Measurements from ENCODE around the gene TIMP3. TPM values are rescaled to one million over a fixed set of nuclear protein-coding genes. Genes with fewer than 3 reads are reported as not detected.

Gene TIMP3
- total RNA-seq, 4 donors from 2014 or later, result 566 to 898 (median 683) TPM

GRCh38 chr22:32859743-32860142 lies 58.2 kb downstream of the TIMP3 start:
- no peaks in the 10 kb centered on the region for H3K9me3 ChIP-seq
- intact Hi-C loops (cut with DNase I), result no loop called here
- TF ChIP-seq POLR2AphosphoS5 (IDR thresholded peaks at IDR 0.05), result peak; percentile 21 to 36
- TF ChIP-seq CTCF (IDR thresholded peaks at IDR 0.05), result no peak
- H3K4me3 ChIP-seq, result no peak overlapping the region
- H3K4me1 ChIP-seq, result peaks cover 13 to 18% (median 15%) of the 10 kb centered on the region in 4 donors
- peaks cover 60 to 79% (median 68%) of the 10 kb centered on the region in 4 donors for H3K36me3 ChIP-seq
- no peaks in the 10 kb centered on the region for H3K27me3 ChIP-seq
- no peak overlapping the region for H3K27ac ChIP-seq (replicated peaks in 1 of 4)
- 100% methylated on average over 1 of the region's 1 CpG for WGBS
- no peak for DNase-seq (ENCODE audit: extremely low spot score)

GRCh38 chr22:32861330-32861729 lies 59.8 kb downstream of the TIMP3 start:
- TF ChIP-seq POLR2A (IDR thresholded peaks at IDR 0.05; ENCODE audit: low read depth) (no peak), POLR2AphosphoS5 (IDR thresholded peaks at IDR 0.05) (peak in 1 of 2 donors; percentile 41), CTCF (IDR thresholded peaks at IDR 0.05) (no peak), EP300 (IDR thresholded peaks at IDR 0.05) (no peak)
- intact Hi-C loops (cut with DNase I), result no loop called here
- no peaks in the 10 kb centered on the region for H3K9me3 ChIP-seq
- WGBS, result 96% methylated on average over 5 of the region's 5 CpGs
- no peak for DNase-seq (ENCODE audit: extremely low spot score)
- peaks cover 0 to 6% (median 3%) of the 10 kb centered on the region in 4 donors for H3K4me1 ChIP-seq
- H3K27me3 ChIP-seq, result no peaks in the 10 kb centered on the region
- peaks cover 46 to 64% (median 59%) of the 10 kb centered on the region in 4 donors for H3K36me3 ChIP-seq
- no peak overlapping the region for H3K4me3 ChIP-seq
- no peak overlapping the region for H3K27ac ChIP-seq (replicated peaks in 1 of 4)

GRCh38 chr22:32862083-32862482 lies 60.6 kb downstream of the TIMP3 start:
- Histone ChIP-seq H3K27ac (replicated peaks in 1 of 4) (no peak overlapping the region), H3K36me3 (peaks cover 41 to 57% (median 54%) of the 10 kb centered on the region in 4 donors), H3K27me3 (no peaks in the 10 kb centered on the region), H3K4me3 (no peak overlapping the region), H3K4me1 (peaks cover 0 to 6% (median 3%) of the 10 kb centered on the region in 4 donors), H3K9me3 (no peaks in the 10 kb centered on the region)
- WGBS, result 98% methylated on average over 4 of the region's 4 CpGs
- TF ChIP-seq EP300 (IDR thresholded peaks at IDR 0.05) (no peak), CTCF (IDR thresholded peaks at IDR 0.05) (no peak), POLR2AphosphoS5 (IDR thresholded peaks at IDR 0.05) (no peak), POLR2A (IDR thresholded peaks at IDR 0.05; ENCODE audit: low read depth) (no peak)
- no peak for DNase-seq (ENCODE audit: extremely low spot score)
- intact Hi-C loops (cut with DNase I), result no loop called here

GRCh38 chr22:32862936-32863661 lies 61.6 kb downstream of the TIMP3 start:
- Histone ChIP-seq H3K9me3 (no peaks in the 10 kb centered on the region), H3K27me3 (no peaks in the 10 kb centered on the region), H3K36me3 (peaks cover 31 to 47% (median 43%) of the 10 kb centered on the region in 4 donors), H3K4me3 (no peak overlapping the region), H3K4me1 (peaks cover 0 to 6% (median 3%) of the 10 kb centered on the region in 4 donors), H3K27ac (replicated peaks in 1 of 4) (no peak overlapping the region)
- no peak for DNase-seq (ENCODE audit: extremely low spot score)
- 75% methylated on average over 8 of the region's 8 CpGs for WGBS
- no peak for TF ChIP-seq EP300 (IDR thresholded peaks at IDR 0.05)
- peak in 1 of 2 donors; percentile 26 for TF ChIP-seq POLR2AphosphoS5 (IDR thresholded peaks at IDR 0.05)
- intact Hi-C loops (cut with DNase I), result no loop called here

- intact Hi-C loops (cut with DNase I), result no loop called here
- Histone ChIP-seq H3K27me3 (no peaks in the 10 kb centered on the region), H3K4me1 (peaks cover 0 to 6% (median 3%) of the 10 kb centered on the region in 4 donors), H3K9me3 (no peaks in the 10 kb centered on the region), H3K27ac (replicated peaks in 1 of 4) (no peak overlapping the region), H3K36me3 (peaks cover 24 to 38% (median 34%) of the 10 kb centered on the region in 4 donors), H3K4me3 (no peak overlapping the region)
- TF ChIP-seq CTCF (IDR thresholded peaks at IDR 0.05), result no peak
- TF ChIP-seq EP300 (IDR thresholded peaks at IDR 0.05), result no peak
- TF ChIP-seq POLR2AphosphoS5 (IDR thresholded peaks at IDR 0.05), result no peak
- no peak for TF ChIP-seq POLR2A (IDR thresholded peaks at IDR 0.05; ENCODE audit: low read depth)
- no peak for DNase-seq (ENCODE audit: extremely low spot score)
- WGBS, result 97% methylated on average over 3 of the region's 3 CpGs
These were observed 62.5 kb downstream of the TIMP3 start for GRCh38 chr22:32864041-32864440.

All from esophagus muscularis mucosa (tissue), 4 donors.